Measurements from ENCODE around the gene KDM2B.

The KDM2B gene

DNA sequence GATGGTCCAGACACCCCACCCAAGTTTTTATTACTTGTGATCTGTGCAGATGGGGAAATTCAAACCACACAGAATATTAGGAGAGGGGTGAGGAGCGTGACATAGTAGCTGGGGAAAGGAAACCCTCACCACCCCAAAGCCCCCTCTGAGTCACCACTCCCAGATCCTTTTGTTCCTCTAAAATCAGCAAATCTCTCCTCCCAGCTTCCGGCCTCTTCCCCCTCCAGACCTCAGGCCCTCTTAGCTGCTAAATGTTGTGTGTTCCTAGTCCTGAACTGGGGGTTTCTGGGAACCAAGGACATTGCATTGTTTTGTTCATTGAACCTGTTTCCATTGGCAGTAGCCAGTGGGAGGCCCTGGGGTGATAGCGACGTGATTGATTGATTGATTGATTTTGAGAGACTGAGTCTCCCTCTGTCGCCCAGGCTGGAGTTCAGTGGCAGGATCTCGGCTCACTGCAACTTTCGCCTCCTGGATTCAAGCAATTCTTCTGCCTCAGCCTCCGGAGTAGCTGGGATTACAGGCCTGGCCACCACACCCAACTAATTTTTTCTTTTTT, 39.6 kb upstream of the KDM2B start:
- no peak for TF ChIP-seq CTCF (IDR thresholded peaks at IDR 0.05; ENCODE audit: insufficient read depth, low read length, missing control alignments)
- ChIA-PET CTCF (interaction anchor here (0.6 to 16.7 kb wide), 4 partner anchors 10 to 68 kb away, joined by 3 to 225 read pairs (median 4); partner anchors contain the start of gene MORN3), POLR2A (interaction anchor here (1.0 kb wide), 1 partner anchor 10 kb away, joined by 3 read pairs; no protein-coding TSS in a partner anchor)
- DNase-seq (ENCODE audit: low read depth, low spot score): no peak
- no peak overlapping the region for H3K4me3 ChIP-seq (ENCODE audit: low read depth, low read length)

DNA sequence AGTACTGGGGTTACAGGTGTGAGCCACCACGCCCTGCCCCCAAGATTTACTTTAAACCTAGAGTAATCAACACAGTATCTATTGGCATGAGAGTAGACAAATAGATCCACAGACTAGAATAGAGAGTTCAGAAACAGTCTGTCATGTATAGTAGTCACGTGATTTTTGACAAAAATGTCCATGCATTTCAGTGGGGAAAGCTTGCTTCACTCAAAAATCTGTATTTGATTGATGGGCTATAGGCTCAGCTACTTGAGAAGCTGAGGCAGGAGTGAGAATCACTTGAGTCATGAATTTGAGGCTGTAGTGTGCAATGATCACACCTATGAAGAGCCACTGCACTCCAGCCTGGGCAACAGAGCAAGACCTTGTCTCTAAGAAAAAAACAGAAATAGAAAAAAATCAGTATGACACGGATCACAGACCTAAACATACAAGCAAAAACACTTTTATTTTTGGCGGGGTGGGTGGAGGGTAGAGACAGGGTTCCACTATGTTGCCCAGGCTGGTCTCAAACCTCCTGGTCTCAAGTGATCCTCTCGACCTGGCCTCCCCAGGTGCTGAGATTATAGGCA, 37.9 kb upstream of the KDM2B start:
- no peak overlapping the region for H3K4me3 ChIP-seq (ENCODE audit: low read depth, low read length)
- ChIA-PET CTCF (interaction anchor here (1.3 to 16.7 kb wide), 2 partner anchors 11 to 66 kb away, joined by 4 to 225 read pairs; no protein-coding TSS in a partner anchor), POLR2A (no interaction called here)
- DNase-seq (ENCODE audit: low read depth, low spot score): no peak
- TF ChIP-seq CTCF (IDR thresholded peaks at IDR 0.05; ENCODE audit: insufficient read depth, low read length, missing control alignments): no peak

- no peak for TF ChIP-seq CTCF (IDR thresholded peaks at IDR 0.05; ENCODE audit: insufficient read depth, low read length, missing control alignments)
- POLR2A ChIA-PET: interaction anchor here (0.7 kb wide), 1 partner anchor 11 kb away, joined by 3 read pairs; no protein-coding TSS in a partner anchor
- no peak overlapping the region for H3K4me3 ChIP-seq (ENCODE audit: low read depth, low read length)
- CTCF ChIA-PET: interaction anchor here (0.7 to 5.9 kb wide), 5 partner anchors 10 to 125 kb away, joined by 3 to 37 read pairs (median 3); partner anchors contain the start of gene ORAI1
- DNase-seq (ENCODE audit: low read depth, low spot score): no peak
Observed at GRCh38 chr12:121614872-121615467, 34.1 kb upstream of the KDM2B start.

DNA sequence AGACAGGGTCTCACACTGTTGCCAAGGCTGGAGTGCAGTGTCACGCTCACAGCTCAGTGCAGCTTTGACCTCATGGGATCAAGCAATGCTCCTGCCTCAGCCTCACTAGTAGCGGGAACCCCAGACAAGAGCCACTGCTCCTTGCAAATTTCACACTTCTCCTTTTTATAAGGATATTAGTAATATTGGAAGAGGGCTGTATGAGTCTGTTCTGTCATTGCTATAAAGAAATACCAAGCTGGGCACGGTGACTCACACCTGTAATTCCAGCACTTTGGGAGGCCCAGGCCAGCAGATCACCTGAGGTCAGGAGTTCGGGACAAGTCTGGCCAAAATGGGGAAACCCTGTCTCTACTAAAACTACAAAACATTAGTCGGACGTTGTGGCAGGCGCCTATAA, 32.6 kb upstream of the KDM2B start:
- POLR2A ChIA-PET: no interaction called here
- CTCF ChIA-PET: interaction anchor here (1.3 to 5.9 kb wide), 3 partner anchors 10 to 61 kb away, joined by 4 to 37 read pairs (median 5); partner anchors contain the start of gene ORAI1
- no peak for TF ChIP-seq CTCF (IDR thresholded peaks at IDR 0.05; ENCODE audit: insufficient read depth, low read length, missing control alignments)
- no peak for DNase-seq (ENCODE audit: low read depth, low spot score)
- H3K4me3 ChIP-seq (ENCODE audit: low read depth, low read length): no peak overlapping the region

DNA sequence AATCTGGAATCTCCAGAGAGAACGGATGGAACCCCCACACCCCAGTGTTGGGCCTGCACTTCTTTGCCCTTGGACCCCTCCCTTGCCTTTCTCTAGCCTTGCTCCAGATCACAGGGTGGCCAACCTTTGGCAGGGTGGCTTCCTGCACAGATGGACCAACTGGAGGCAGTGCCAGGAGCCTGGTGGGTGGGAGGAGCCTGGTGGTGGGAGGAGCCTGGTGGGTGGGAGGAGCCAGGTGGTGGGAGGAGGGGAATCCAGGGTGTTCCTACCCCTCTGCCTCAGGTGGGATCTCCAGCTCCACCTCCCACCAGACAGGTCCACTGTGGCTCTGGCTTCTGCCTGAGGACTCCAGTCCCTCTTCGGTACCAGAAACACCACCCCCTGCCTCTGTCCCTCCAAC, 30.5 kb upstream of the KDM2B start:
- no peak overlapping the region for H3K4me3 ChIP-seq (ENCODE audit: low read depth, low read length)
- DNase-seq (ENCODE audit: low read depth, low spot score): no peak
- no peak for TF ChIP-seq CTCF (IDR thresholded peaks at IDR 0.05; ENCODE audit: insufficient read depth, low read length, missing control alignments)
- ChIA-PET POLR2A (no interaction called here), CTCF (interaction anchor here (0.6 to 5.9 kb wide), 7 partner anchors 9 to 116 kb away, joined by 3 to 37 read pairs (median 6); partner anchors contain the start of gene ORAI1)
